ENCODE results near the gene NLRC4. TPM values are rescaled to one million over a fixed set of nuclear protein-coding genes. Genes with fewer than 3 reads are reported as not detected.

NLRC4 gene
- total and polyA plus RNA-seq, 2 donors (not counting 1 experiment from before 2014, with no cell fraction given) = 0.64 to 0.94 TPM

GRCh38 chr2:32274289-32274688 lies 9.6 kb upstream of the NLRC4 start:
- Mint-ChIP-seq H3K27me3 (peaks cover 15% of the 10 kb centered on the region), H3K4me3 (no peak overlapping the region), H3K4me1 (peaks cover 15% of the 10 kb centered on the region), H3K27ac (no peak overlapping the region), H3K9me3 (ENCODE audit: insufficient read depth) (no peaks in the 10 kb centered on the region)
- POLR2A ChIA-PET = no interaction called here
- H3K4me1 ChIP-seq (ENCODE audit: control insufficient read depth in 2 of 2, insufficient read depth in 2 of 2, low read length in 2 of 2) = peaks cover 12 to 16% of the 10 kb centered on the region in 2 donors
- H3K9me3 ChIP-seq (ENCODE audit: control extremely low read depth in 1 of 3, control insufficient read depth in 2 of 3, insufficient read depth in 1 of 3, low read length in 2 of 3) = no peaks in the 10 kb centered on the region
- ATAC-seq (ENCODE audit: low read depth) = no peak
- no peaks in the 10 kb centered on the region for H4K20me1 ChIP-seq (ENCODE audit: control insufficient read depth, insufficient read depth, low read length, poor library complexity, severe bottlenecking)
- TF ChIP-seq EZH2 (IDR thresholded peaks at IDR 0.05; ENCODE audit: borderline replicate concordance, insufficient read depth, low read depth, low read length, poor library complexity, severe bottlenecking) (no peak), CTCF (IDR thresholded peaks at IDR 0.05) (no peak)
- no peak overlapping the region for H3K4me3 ChIP-seq (ENCODE audit: control extremely low read depth in 1 of 5, extremely low read depth in 1 of 5, insufficient read depth in 1 of 5, low read depth in 2 of 5, low read length in 4 of 5)
- no peak for DNase-seq
- H3K4me2 ChIP-seq (replicated peaks; ENCODE audit: low read depth, low read length, poor library complexity, severe bottlenecking) = no peak overlapping the region
- no peaks in the 10 kb centered on the region for H3K36me3 ChIP-seq (replicated peaks in 1 of 2; ENCODE audit: control extremely low read depth in 1 of 2, control insufficient read depth in 1 of 2, extremely low read depth in 1 of 2, insufficient read depth in 2 of 2, low read length in 1 of 2)
- no peak overlapping the region for H2AFZ ChIP-seq (ENCODE audit: insufficient read depth, low read depth, low read length, poor library complexity, severe bottlenecking)
- intact Hi-C loops (cut with micrococcal nuclease) = loop anchor here (10.0 kb wide), 1 partner anchor 1321 kb away; the partner anchor contains the start of gene FAM98A
- no peak overlapping the region for H3K9ac ChIP-seq (ENCODE audit: low read length)
- 86% methylated on average over 1 of the region's 2 CpGs for WGBS (ENCODE audit: insufficient coverage)
- no peaks in the 10 kb centered on the region for H3K27me3 ChIP-seq (replicated peaks in 1 of 4; ENCODE audit: control extremely low read depth in 1 of 4, control insufficient read depth in 3 of 4, insufficient read depth in 4 of 4, low read length in 3 of 4)
- H3K27ac ChIP-seq (ENCODE audit: low read length in 2 of 2) = no peak overlapping the region
- H3K79me2 ChIP-seq (ENCODE audit: control insufficient read depth, insufficient read depth, low read length) = peaks cover 26% of the 10 kb centered on the region
- CTCF ChIA-PET = no interaction called here

- intact Hi-C loops (cut with micrococcal nuclease) = loop anchor here (10.0 kb wide), 1 partner anchor 1323 kb away; the partner anchor contains the start of gene FAM98A
- CTCF ChIA-PET = no interaction called here
Observed at GRCh38 chr2:32272279-32272678, 7.6 kb upstream of the NLRC4 start.

More at GRCh38 chr2:32272279-32272678, 7.6 kb upstream of the NLRC4 start:
- no peak overlapping the region for H3K27ac ChIP-seq (ENCODE audit: low read length in 2 of 2)
- H3K9ac ChIP-seq (ENCODE audit: low read length) = no peak overlapping the region
- POLR2A ChIA-PET = no interaction called here
- DNase-seq (no peak), ATAC-seq (ENCODE audit: low read depth) (no peak)
- TF ChIP-seq EZH2 (IDR thresholded peaks at IDR 0.05; ENCODE audit: borderline replicate concordance, insufficient read depth, low read depth, low read length, poor library complexity, severe bottlenecking) (no peak), CTCF (IDR thresholded peaks at IDR 0.05) (no peak)
- H3K36me3 ChIP-seq (replicated peaks in 1 of 2; ENCODE audit: control extremely low read depth in 1 of 2, control insufficient read depth in 1 of 2, extremely low read depth in 1 of 2, insufficient read depth in 2 of 2, low read length in 1 of 2) = no peaks in the 10 kb centered on the region
- Mint-ChIP-seq H3K27ac (no peak overlapping the region), H3K27me3 (peaks cover 15% of the 10 kb centered on the region), H3K4me3 (no peak overlapping the region), H3K4me1 (peaks cover 3% of the 10 kb centered on the region), H3K9me3 (ENCODE audit: insufficient read depth) (no peaks in the 10 kb centered on the region)
- no peaks in the 10 kb centered on the region for H4K20me1 ChIP-seq (ENCODE audit: control insufficient read depth, insufficient read depth, low read length, poor library complexity, severe bottlenecking)
- H3K4me3 ChIP-seq (ENCODE audit: control extremely low read depth in 1 of 5, extremely low read depth in 1 of 5, insufficient read depth in 1 of 5, low read depth in 2 of 5, low read length in 4 of 5) = no peak overlapping the region
- no peak overlapping the region for H2AFZ ChIP-seq (ENCODE audit: insufficient read depth, low read depth, low read length, poor library complexity, severe bottlenecking)
- no peak overlapping the region for H3K4me2 ChIP-seq (replicated peaks; ENCODE audit: low read depth, low read length, poor library complexity, severe bottlenecking)
- H3K9me3 ChIP-seq (ENCODE audit: control extremely low read depth in 1 of 3, control insufficient read depth in 2 of 3, insufficient read depth in 1 of 3, low read length in 2 of 3) = no peaks in the 10 kb centered on the region
- H3K4me1 ChIP-seq (ENCODE audit: control insufficient read depth in 2 of 2, insufficient read depth in 2 of 2, low read length in 2 of 2) = peaks cover 4% of the 10 kb centered on the region in 2 donors
- H3K27me3 ChIP-seq (replicated peaks in 1 of 4; ENCODE audit: control extremely low read depth in 1 of 4, control insufficient read depth in 3 of 4, insufficient read depth in 4 of 4, low read length in 3 of 4) = no peaks in the 10 kb centered on the region
- H3K79me2 ChIP-seq (ENCODE audit: control insufficient read depth, insufficient read depth, low read length) = peaks cover 6% of the 10 kb centered on the region
- WGBS (ENCODE audit: insufficient coverage) = 90% methylated on average over 2 of the region's 3 CpGs

Measured in B cell (primary cell).